Muscle layer of duodenum (tissue), 2 donors: Measurements from ENCODE around the gene TMEM125.

Experiments
- H3K27ac ChIP-seq: one replicate; pipeline ENCODE4 v1.7.0; 2013; ENCODE audit warnings: mild to moderate bottlenecking, low read length
- H3K27me3 ChIP-seq: one replicate; pipeline ENCODE4 v1.7.0; 2013; ENCODE audit warnings: low read depth, mild to moderate bottlenecking, control low read depth, low read length
- H3K36me3 ChIP-seq, 2 donors: one replicate each; pipeline ENCODE4 v1.7.0; 2013; ENCODE audit warnings: low read length in 2 of 2, control low read depth in 1 of 2, mild to moderate bottlenecking in 1 of 2; ENCODE audit not compliant: insufficient read depth in 2 of 2, control insufficient read depth in 1 of 2
- H3K4me1 ChIP-seq, 2 donors: one replicate each; pipeline ENCODE4 v1.7.0; 2013; ENCODE audit warnings: low read length in 2 of 2, mild to moderate bottlenecking in 2 of 2, control low read depth in 1 of 2, moderate library complexity in 1 of 2; ENCODE audit not compliant: insufficient read depth in 2 of 2, control insufficient read depth in 1 of 2
- H3K4me3 ChIP-seq, 2 donors: one replicate each; pipeline ENCODE4 v1.7.0; 2013; ENCODE audit warnings: low read length in 2 of 2, low read depth in 1 of 2, mild to moderate bottlenecking in 1 of 2
- H3K9me3 ChIP-seq, 2 donors: one replicate each; pipeline ENCODE4 v1.7.0; 2013; ENCODE audit warnings: low read length in 2 of 2, control low read depth in 1 of 2, mild to moderate bottlenecking in 1 of 2; ENCODE audit not compliant: control insufficient read depth in 1 of 2
- donor health status: healthy.

Gene TMEM125

GRCh38 chr1:43288058-43288784, 18.4 kb downstream of the TMEM125 start:
- H3K27ac ChIP-seq = no peak overlapping the region
- H3K9me3 ChIP-seq = no peaks in the 10 kb centered on the region
- H3K36me3 ChIP-seq = no peaks in the 10 kb centered on the region
- H3K4me1 ChIP-seq = peaks cover 0 to under 1% of the 10 kb centered on the region in 2 donors
- H3K4me3 ChIP-seq = no peak overlapping the region
- H3K27me3 ChIP-seq = no peaks in the 10 kb centered on the region

DNA sequence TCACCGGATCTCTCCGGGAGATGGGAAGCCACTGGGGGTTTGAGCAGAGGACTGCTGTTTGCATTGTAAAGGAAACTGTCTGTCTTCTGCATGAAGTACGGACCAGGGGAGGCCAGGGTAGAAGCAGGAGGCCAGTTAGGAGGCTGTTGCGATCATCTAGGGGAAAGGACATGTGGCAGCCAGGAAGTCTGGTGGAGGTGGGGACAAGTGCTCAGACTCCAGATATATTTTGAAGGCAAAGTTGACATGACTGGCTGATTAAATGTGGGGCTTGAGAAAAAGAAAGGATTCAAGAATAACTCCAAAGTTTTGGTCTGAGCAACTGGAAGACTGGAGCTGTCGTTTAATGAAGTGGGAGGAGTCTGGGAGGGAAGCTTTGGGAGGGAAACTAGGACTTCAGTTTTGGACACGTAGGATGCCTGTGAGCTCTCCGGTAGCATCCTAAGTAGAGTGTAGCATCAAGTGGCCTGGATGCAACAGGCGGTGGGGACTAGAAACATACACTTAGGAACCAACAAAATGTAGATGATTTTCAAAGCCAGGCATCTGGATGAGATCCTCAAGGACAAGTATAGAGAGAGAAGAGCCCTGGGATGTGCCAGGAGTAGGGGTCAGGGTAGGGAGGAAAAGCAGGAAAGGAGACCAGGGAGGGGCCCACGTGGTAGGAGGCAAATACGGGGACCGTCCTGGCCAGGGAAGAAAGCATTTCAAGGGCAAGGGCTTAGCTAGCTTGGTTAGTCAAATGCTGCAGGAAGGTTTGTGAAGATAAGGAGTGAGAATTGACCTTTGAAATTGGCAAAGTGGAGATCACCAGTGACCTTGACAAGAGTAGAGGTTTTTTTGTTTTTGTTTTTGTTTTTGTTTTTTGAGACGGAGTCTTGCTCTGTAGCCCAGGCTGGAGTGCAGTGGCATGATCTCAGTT, 19.3 kb downstream of the TMEM125 start:
- Histone ChIP-seq H3K36me3 (no peaks in the 10 kb centered on the region), H3K27ac (no peak overlapping the region), H3K9me3 (no peaks in the 10 kb centered on the region), H3K27me3 (no peaks in the 10 kb centered on the region), H3K4me3 (no peak overlapping the region), H3K4me1 (peaks cover 0 to 3% of the 10 kb centered on the region in 2 donors)

DNA sequence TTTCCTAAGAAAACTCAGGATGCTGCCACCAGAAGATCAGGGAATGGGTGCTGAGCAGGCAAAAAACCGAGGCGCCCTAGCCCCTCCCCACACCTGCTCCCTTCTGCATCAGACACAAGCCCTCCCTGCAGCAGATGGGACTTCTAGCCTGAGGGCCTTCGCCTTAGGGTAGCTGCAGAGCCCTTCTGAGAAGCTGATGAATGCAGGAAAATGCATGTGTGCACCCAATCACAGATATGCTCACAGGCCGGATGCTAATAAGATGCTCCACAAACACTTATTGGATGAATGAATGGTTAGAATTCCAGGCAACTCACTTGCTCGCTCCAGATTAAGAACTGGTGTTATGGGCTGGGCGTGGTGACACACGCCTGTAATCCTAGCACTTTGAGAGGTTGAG, 22.4 kb downstream of the TMEM125 start:
- Histone ChIP-seq H3K4me3 (no peak overlapping the region), H3K36me3 (no peaks in the 10 kb centered on the region), H3K27ac (no peak overlapping the region), H3K9me3 (no peaks in the 10 kb centered on the region), H3K4me1 (peaks cover 7 to 13% of the 10 kb centered on the region in 2 donors), H3K27me3 (no peaks in the 10 kb centered on the region)

DNA sequence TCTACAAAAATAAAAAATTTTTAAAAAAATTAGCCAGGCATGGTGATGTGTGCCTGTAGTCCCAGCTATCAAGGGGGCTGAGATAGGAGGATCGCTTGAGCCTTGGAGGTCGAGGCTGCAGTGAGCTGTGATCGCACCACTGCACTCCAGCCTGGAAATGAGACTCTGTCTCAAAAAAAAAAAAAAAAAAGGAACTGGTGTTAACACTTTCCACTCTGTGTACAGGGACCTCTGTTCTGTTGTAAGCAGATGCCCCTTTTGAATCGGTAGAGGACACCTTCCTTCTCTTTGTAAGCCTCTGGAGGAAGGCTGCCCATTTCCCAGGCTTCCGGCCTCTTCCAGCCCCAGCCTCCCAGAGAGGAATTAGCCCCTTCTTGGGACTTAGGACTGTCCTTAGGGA, 22.9 kb downstream of the TMEM125 start:
- no peak overlapping the region for H3K27ac ChIP-seq
- no peak overlapping the region for H3K4me3 ChIP-seq
- no peaks in the 10 kb centered on the region for H3K27me3 ChIP-seq
- H3K9me3 ChIP-seq = no peaks in the 10 kb centered on the region
- no peaks in the 10 kb centered on the region for H3K36me3 ChIP-seq
- H3K4me1 ChIP-seq = peaks cover 7 to 13% of the 10 kb centered on the region in 2 donors

- no peak overlapping the region for H3K27ac ChIP-seq
- H3K4me3 ChIP-seq = no peak overlapping the region
- H3K27me3 ChIP-seq = no peaks in the 10 kb centered on the region
- H3K4me1 ChIP-seq = peaks cover 7 to 13% of the 10 kb centered on the region in 2 donors
- no peaks in the 10 kb centered on the region for H3K9me3 ChIP-seq
- H3K36me3 ChIP-seq = no peaks in the 10 kb centered on the region
Observed at GRCh38 chr1:43293176-43293575, 23.4 kb downstream of the TMEM125 start.

DNA sequence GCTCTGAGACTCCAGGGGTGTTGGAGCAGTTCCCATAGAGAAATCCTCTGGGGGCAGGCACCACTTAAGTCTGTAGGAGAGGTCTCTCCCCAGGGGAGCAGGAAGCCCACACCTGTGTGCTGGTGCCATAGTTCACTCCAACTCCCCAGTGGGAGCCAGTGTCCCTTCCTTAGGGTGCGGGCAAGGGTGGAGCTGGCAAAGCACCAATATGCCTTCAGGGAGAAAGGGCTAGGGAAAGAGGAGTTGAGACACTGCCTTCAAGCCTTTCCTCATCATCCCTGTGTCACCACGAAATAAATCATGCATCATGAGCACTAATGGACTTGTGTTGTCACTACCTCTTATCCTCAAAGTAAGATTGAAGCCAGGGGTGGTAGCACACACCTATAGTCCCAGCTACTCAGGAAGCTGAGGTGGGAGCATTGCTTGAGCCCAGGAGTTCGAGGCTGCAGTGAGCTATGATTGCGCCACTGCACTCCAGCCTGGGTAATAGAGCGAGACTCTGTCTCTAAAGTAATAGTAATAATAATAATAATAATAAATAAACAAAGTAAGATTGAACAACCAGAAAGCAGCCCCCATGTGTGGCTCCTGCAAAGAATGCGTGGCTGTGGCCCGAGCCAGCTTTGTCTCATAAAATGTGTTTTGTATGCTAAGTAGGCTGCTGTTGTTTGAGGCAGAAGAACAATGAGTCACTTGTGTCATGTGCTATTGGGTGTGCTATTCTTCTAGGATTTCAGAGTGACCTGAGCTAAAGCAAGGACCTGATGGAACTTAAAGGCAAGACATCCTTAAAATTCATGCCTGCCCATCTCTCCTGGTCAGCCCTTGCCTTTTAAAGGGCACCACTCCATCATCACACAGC, 24.3 kb downstream of the TMEM125 start:
- no peaks in the 10 kb centered on the region for H3K27me3 ChIP-seq
- no peaks in the 10 kb centered on the region for H3K36me3 ChIP-seq
- H3K27ac ChIP-seq = no peak overlapping the region
- H3K9me3 ChIP-seq = no peaks in the 10 kb centered on the region
- peaks cover 7 to 13% of the 10 kb centered on the region in 2 donors for H3K4me1 ChIP-seq
- no peak overlapping the region for H3K4me3 ChIP-seq

DNA sequence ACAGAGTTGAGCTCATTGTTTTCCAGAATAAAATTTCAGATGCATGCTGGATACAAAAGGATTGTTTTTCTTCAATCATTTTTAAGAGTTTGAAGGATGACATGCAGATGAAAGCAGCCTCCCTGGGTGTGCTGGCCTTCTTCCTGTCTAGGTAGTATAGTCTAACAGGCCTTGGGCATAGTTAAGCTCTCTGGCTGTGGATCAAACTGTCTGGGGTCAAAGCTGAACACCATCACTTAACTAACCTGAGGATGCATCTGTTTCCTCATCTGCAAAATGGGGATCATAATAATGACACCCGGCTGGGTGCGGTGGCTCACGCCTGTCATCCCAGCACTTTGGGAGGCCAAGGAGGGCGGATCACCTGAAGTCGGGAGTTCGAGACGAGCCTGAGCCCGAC, 25.0 kb downstream of the TMEM125 start:
- Histone ChIP-seq H3K27ac (no peak overlapping the region), H3K36me3 (no peaks in the 10 kb centered on the region), H3K27me3 (no peaks in the 10 kb centered on the region), H3K4me3 (no peak overlapping the region), H3K4me1 (peaks cover 7 to 13% of the 10 kb centered on the region in 2 donors), H3K9me3 (no peaks in the 10 kb centered on the region)

DNA sequence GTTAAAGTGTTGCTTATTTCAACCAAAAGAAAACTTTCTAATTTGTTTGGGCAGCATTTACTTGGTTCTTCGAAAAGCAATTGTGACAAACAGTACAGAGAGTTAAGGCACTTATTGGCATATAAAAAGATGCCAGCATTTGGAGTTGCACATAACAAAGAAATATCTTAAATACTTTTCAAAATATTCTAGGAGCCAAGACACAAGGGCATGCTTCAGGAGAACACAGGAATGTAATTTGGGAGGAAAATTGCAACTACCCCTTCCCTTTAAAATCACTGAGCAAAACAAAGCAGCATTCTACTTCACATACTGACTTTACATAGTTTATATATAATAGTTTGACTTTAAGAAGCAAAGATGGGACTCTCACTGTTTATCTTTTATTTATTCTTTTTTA, 26.4 kb downstream of the TMEM125 start:
- Histone ChIP-seq H3K27ac (peak overlapping the region; percentile 69), H3K36me3 (no peaks in the 10 kb centered on the region), H3K27me3 (no peaks in the 10 kb centered on the region), H3K4me3 (no peak overlapping the region), H3K9me3 (no peaks in the 10 kb centered on the region), H3K4me1 (peaks cover 7 to 13% of the 10 kb centered on the region in 2 donors)

DNA sequence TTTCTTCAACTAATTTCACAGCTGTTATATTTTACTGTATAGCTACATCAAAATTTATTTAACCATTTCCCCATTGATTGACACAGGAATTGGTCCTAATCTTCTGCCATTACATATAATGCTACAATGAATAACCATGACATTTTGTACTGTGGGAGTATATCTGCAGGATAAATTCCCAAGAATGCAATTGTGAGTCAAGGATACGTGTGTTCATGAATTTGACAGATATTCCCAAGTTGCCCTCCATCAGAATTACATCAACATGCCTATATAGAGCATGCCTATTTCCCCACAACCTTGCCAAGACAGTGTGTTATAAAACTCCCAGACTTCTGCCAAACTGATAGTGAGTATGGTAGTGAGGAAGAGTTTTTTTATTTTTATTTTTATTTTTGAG, 28.3 kb downstream of the TMEM125 start:
- Histone ChIP-seq H3K27me3 (no peaks in the 10 kb centered on the region), H3K36me3 (no peaks in the 10 kb centered on the region), H3K4me3 (no peak overlapping the region), H3K4me1 (peaks cover 7 to 13% of the 10 kb centered on the region in 2 donors), H3K27ac (no peak overlapping the region), H3K9me3 (no peaks in the 10 kb centered on the region)

DNA sequence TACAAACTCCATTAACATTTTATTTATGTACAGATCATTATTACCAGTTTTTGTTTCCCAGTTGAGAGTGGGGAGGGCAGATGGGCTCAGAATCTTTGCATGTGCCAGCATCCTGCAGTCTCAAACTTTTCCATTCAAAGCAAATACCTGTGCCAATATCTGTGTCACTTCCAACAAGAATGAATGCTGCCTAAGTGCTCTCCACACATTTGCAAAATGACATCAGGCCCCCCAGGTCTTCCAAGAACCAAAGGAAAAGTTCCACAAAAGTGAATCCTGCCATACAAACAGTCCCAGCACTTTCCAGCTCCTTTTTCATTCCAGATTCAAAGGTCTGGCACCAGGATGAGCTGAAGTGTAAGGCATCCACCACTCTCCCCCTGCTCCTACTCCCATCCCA, 29.3 kb downstream of the TMEM125 start:
- H3K9me3 ChIP-seq = no peaks in the 10 kb centered on the region
- no peak overlapping the region for H3K27ac ChIP-seq
- no peaks in the 10 kb centered on the region for H3K27me3 ChIP-seq
- no peak overlapping the region for H3K4me3 ChIP-seq
- H3K4me1 ChIP-seq = peaks cover 4 to 13% of the 10 kb centered on the region in 2 donors
- H3K36me3 ChIP-seq = no peaks in the 10 kb centered on the region
